Measurements from ENCODE around the gene JAKMIP2. TPM values are rescaled to one million over a fixed set of nuclear protein-coding genes. Genes with fewer than 3 reads are reported as not detected.
A peak's percentile ranks its signal among the peaks of the same experiment; 100 is the strongest.

JAKMIP2 gene
- total and polyA plus RNA-seq, 12 donors: 0.06 to 0.71 (median 0.14) TPM; not detected in 3

DNA sequence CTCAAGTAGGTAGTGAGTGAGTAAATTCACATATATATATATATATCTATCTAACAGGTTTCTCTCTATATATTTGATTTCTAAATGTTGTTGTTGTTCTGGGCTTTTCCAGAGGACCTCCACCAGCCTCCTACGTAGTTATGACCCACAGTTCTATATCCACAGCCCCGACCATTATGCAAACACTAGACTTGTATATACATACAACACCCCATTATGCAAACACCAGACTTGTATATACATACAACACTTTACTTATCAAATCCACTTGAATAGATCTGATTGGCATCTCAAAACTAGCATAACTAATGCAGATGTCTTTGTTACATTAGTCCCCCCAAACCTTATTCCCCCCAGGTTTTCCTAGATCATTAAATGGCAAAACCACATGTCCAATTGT is 108.7 kb downstream of the JAKMIP2 start:
- Histone ChIP-seq H3K36me3 (no peaks in the 10 kb centered on the region), H3K9me3 (no peaks in the 10 kb centered on the region), H3K4me3 (no peak overlapping the region), H3K27ac (no peak overlapping the region), H3K27me3 (peaks cover 0 to 10% (median 0%) of the 10 kb centered on the region in 7 donors), H3K4me1 (peaks cover 0 to 8% (median 0%) of the 10 kb centered on the region in 9 donors)
- DNase-seq (no peak), ATAC-seq (no peak)
- TF ChIP-seq, protein P1, sequence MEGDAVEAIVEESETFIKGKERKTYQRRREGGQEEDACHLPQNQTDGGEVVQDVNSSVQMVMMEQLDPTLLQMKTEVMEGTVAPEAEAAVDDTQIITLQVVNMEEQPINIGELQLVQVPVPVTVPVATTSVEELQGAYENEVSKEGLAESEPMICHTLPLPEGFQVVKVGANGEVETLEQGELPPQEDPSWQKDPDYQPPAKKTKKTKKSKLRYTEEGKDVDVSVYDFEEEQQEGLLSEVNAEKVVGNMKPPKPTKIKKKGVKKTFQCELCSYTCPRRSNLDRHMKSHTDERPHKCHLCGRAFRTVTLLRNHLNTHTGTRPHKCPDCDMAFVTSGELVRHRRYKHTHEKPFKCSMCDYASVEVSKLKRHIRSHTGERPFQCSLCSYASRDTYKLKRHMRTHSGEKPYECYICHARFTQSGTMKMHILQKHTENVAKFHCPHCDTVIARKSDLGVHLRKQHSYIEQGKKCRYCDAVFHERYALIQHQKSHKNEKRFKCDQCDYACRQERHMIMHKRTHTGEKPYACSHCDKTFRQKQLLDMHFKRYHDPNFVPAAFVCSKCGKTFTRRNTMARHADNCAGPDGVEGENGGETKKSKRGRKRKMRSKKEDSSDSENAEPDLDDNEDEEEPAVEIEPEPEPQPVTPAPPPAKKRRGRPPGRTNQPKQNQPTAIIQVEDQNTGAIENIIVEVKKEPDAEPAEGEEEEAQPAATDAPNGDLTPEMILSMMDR (IDR thresholded peaks at IDR 0.05): no peak
- 81 to 84% methylated on average over 2 of the region's 2 CpGs for WGBS, 2 donors
- intact Hi-C loops (cut with DNase I): no loop called here

DNA sequence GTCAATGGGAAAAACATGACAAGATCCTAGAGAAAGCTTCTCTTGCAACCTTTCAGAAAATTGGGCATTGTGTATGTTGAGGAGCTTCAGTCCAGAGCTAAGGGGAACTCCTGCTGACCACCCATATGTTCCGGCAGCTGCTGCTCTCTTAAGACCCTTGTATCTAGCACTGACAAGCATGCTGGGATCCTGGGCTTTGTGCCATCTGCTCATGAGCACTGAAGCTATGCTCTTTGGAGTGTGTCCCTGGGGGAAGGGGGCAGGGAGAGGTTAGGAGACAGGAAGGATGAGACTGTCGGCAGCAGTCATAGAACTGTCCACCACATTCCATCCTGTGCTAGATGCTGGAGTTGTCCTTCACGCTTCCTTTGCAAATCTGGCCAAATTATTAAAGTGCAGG is 109.3 kb downstream of the JAKMIP2 start:
- Histone ChIP-seq H3K4me1 (peaks cover 0 to 8% (median 0%) of the 10 kb centered on the region in 9 donors), H3K4me3 (no peak overlapping the region), H3K36me3 (no peaks in the 10 kb centered on the region), H3K27ac (no peak overlapping the region), H3K9me3 (no peaks in the 10 kb centered on the region), H3K27me3 (peaks cover 0 to 10% (median 0%) of the 10 kb centered on the region in 7 donors)
- intact Hi-C loops (cut with DNase I): no loop called here
- TF ChIP-seq, protein P1 (IDR thresholded peaks at IDR 0.05): no peak
- WGBS, 2 donors: 10 to 37% methylated on average over 3 of the region's 3 CpGs
- DNase-seq (peak in 1 of 2 donors; percentile 18), ATAC-seq (no peak)

DNA sequence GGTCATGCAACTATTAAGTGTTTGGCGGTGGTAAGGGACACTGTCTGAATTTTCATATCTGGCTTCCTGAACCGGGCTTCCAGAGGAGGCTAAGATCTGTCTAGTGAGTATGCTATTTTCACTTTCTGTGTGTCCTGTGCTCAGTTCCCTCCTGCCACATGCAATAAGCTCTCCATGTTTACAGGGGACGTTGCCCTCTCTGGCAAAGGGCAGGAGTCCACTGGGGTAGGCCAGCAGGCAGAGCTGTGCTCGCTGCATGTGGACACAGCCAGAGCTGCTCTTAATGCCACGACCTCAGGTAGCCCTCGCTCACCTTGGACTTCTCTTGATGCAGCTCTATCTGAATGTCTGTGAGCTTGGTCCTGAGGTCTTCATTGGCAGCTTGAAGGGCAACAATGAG is 111.2 kb downstream of the JAKMIP2 start:
- intact Hi-C loops (cut with DNase I): no loop called here
- ATAC-seq (peak in 1 of 8 donors; percentile 35), DNase-seq (no peak)
- Histone ChIP-seq H3K4me3 (no peak overlapping the region), H3K27me3 (peaks cover 0 to 7% (median 0%) of the 10 kb centered on the region in 7 donors), H3K9me3 (no peaks in the 10 kb centered on the region), H3K27ac (no peak overlapping the region), H3K4me1 (peaks cover 0 to 8% (median 0%) of the 10 kb centered on the region in 9 donors), H3K36me3 (no peaks in the 10 kb centered on the region)
- TF ChIP-seq, protein P1 (IDR thresholded peaks at IDR 0.05): no peak
- 72 to 82% methylated on average over 6 of the region's 6 CpGs for WGBS, 2 donors

DNA sequence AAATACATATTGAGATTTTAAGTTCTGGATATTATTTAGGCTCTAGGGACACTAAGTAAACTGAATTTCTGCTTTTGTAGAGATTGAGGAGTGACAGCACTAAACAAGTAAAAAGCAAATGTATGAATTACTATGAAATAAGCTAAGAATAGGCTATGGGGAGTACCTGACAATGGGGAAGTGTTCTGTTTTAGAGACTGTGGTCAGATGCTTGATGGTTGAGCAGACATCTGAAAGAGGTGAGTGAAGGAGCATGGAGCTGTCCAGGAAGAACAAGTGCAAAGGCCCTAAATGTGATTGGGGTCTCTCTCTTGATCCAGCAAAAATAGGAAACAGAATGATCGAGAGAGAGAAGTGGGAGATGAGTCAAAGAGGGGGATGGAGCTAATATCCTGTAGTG is 111.7 kb downstream of the JAKMIP2 start:
- DNase-seq: no peak
- ATAC-seq: no peak
- Histone ChIP-seq H3K4me1 (peaks cover 0 to 8% (median 0%) of the 10 kb centered on the region in 9 donors), H3K4me3 (no peak overlapping the region), H3K36me3 (no peaks in the 10 kb centered on the region), H3K9me3 (no peaks in the 10 kb centered on the region), H3K27me3 (peaks cover 0 to 7% (median 0%) of the 10 kb centered on the region in 7 donors), H3K27ac (no peak overlapping the region)
- intact Hi-C loops (cut with DNase I): no loop called here
- TF ChIP-seq, protein P1 (IDR thresholded peaks at IDR 0.05): no peak
- whole genome bisulfite sequencing, 2 donors: 82 to 83% methylated on average over 1 of the region's 1 CpG
